AG10803 (cell line): ENCODE measurements around the gene CDH4.

Experiments used
- DNase-seq: peaks from one replicate; pipeline ENCODE4 v3.0.0; 2010; ENCODE audit warnings: low read depth
- H3K4me3 ChIP-seq: 2 replicates; pipeline ENCODE4 v1.5.1; 2011; ENCODE audit warnings: mild to moderate bottlenecking, low read length, control low read depth
- TF ChIP-seq, protein P1 (sequence below): conservative IDR thresholded peaks from 2 replicates; pipeline ENCODE4 v1.5.1; 2011; ENCODE audit warnings: mild to moderate bottlenecking, low read length, control low read depth, inconsistent platforms

Gene CDH4

GRCh38 chr20:61576372-61576771, 324.3 kb downstream of the CDH4 start:
- no peak overlapping the region for H3K4me3 ChIP-seq
- no peak for DNase-seq
- TF ChIP-seq, protein P1, sequence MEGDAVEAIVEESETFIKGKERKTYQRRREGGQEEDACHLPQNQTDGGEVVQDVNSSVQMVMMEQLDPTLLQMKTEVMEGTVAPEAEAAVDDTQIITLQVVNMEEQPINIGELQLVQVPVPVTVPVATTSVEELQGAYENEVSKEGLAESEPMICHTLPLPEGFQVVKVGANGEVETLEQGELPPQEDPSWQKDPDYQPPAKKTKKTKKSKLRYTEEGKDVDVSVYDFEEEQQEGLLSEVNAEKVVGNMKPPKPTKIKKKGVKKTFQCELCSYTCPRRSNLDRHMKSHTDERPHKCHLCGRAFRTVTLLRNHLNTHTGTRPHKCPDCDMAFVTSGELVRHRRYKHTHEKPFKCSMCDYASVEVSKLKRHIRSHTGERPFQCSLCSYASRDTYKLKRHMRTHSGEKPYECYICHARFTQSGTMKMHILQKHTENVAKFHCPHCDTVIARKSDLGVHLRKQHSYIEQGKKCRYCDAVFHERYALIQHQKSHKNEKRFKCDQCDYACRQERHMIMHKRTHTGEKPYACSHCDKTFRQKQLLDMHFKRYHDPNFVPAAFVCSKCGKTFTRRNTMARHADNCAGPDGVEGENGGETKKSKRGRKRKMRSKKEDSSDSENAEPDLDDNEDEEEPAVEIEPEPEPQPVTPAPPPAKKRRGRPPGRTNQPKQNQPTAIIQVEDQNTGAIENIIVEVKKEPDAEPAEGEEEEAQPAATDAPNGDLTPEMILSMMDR: no peak

- DNase-seq: no peak
- TF ChIP-seq, protein P1: no peak
- H3K4me3 ChIP-seq: no peak overlapping the region
Observed at GRCh38 chr20:61577065-61577464, 325.0 kb downstream of the CDH4 start.

GRCh38 chr20:61579908-61580307, 327.8 kb downstream of the CDH4 start:
- TF ChIP-seq, protein P1: no peak
- H3K4me3 ChIP-seq: no peak overlapping the region
- DNase-seq: no peak

DNA sequence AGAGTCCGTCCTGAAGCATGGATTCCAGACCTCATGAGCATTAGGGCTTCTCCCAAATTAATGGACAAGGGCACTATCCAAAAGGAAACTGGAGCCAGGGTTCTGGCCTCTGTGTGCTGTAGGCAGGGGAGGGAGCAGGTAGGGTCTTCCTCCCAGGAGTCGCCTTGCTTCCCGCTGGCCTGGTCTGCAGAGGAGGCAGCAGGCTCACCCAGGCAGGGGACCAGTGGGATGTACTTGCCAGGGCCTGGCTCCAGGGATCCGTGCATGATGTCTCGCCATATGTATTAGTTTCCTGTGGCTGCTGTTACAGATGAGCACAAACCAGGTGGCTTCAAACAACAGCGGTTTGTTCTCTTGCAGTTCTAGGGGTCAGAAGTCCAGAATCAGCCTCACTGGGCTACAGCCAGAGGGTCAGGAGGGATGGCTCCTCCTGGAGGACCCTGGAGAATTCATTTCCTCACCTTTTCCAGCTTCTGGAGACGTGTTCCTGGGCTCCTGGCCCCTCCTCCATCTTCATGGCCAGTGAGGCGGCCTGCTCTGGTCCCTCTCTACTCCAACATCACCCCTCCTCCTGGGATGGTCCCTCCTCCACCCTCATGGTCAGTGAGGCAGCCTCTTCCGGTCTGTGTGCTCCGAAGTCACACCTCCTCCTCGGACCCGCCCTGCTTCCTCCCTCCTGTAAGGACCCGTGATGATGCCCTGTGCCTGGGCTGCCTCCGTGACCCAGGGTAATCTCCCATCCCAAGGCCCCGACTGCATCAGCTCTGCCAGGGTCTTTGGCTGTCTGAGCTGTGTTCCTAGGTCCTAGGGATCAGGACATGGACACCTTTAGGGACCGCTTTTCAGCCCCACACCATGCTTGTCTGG, 329.1 kb downstream of the CDH4 start:
- no peak for DNase-seq
- TF ChIP-seq, protein P1: no peak
- no peak overlapping the region for H3K4me3 ChIP-seq

- H3K4me3 ChIP-seq: no peak overlapping the region
- TF ChIP-seq, protein P1: no peak
- no peak for DNase-seq
Observed at GRCh38 chr20:61581825-61582188, 329.7 kb downstream of the CDH4 start.

DNA sequence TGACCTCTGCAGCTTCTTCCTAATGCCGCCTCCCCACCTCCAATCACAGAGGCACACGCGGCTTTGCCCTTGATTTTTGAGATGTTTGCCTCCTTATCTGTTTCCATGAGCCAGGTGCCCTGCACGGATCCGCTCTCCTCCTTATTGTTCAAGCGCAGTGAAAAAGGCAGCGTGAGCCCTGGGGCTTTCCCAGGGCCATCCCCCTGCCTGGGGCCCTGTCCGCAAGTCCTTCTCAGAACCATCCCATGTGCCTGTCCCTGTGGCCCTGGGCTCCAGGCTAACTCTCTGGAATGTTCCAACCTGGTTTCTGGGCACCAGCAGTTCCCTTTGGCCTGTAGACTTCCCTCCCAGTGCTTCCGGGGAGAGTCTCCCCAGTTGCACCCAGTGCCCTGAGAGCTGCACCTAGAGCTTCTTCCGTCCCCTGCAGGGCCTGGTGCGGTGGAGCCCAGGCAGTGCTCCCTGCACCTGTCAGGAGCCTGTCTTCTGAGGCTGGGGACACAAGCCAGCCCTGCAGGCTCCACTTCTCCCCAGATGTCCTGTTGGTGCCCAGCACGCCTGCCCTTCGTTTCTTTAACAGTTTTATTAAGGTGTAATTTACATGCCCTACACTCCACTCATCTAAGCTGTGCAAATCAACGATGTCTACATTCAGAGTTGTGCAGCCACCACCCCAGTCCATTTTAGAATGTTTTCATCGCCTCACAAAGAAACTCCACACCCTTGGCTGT, 330.3 kb downstream of the CDH4 start:
- TF ChIP-seq, protein P1: no peak
- H3K4me3 ChIP-seq: no peak overlapping the region
- DNase-seq: no peak

GRCh38 chr20:61583356-61583755, 331.3 kb downstream of the CDH4 start:
- H3K4me3 ChIP-seq: no peak overlapping the region
- DNase-seq: no peak
- TF ChIP-seq, protein P1: no peak
